ENCODE measurements around the gene NDST1. TPM values are rescaled to one million over a fixed set of nuclear protein-coding genes. Genes with fewer than 3 reads are reported as not detected.
"Not testable (repeated sequence)": the region's sequence is repeated elsewhere in the genome, so short reads cannot be mapped to it uniquely, and the experiment has no call there.

The NDST1 gene
- 335 and 423 TPM in 2 replicates for total RNA-seq

DNA sequence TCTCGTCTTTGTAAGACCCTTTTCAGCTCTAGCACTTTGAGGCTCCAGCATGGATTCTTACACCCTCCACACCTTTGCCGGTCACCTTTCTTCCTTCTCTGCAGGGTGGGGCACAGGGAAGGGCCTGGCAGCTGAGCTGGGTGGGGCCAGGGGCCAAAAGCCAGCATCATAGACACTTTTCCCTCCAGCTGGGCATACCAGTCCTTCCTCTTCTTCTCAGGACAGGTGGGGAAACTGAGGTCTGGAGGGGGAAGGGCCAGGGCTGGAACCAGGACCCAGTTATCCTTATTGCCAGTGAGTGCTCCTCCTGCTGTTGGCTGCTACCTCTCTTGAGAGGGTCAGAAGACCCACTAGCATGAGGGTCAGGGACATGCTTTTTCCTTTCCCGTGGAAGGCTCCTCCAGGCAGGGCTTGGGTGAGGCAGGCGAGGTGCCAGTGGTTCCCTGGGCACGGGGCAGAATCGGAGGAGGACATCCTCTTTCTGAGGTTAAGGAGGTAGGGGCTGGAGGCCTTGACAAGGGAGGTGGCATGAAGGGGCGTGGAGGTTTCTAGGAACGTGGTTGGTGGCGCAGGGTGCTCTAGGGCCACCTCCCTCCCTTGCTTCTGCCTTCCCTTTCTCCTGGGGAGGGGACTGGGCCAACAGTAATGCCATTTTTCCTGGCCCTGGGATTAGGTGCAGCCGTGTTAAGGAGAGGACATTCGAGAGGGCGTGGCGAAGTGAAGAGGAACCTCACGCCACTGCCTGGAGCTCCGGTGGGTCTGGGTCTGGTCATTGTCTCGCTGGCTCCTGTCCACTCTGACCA, at the start of gene NDST1:
Gene NDST1, plus strand, starts transcription at position 658 of the 803 bp plus-strand sequence. CDS start 13,124 bp downstream, outside the sequence.
- DNase-seq (ENCODE audit: extremely low read depth, low read depth, low spot score) = no peak

- DNase-seq (ENCODE audit: extremely low read depth, low read depth, low spot score) = no peak
Measured at GRCh38 chr5:150458802-150459557, 49.0 kb upstream of the NDST1 start.

GRCh38 chr5:150460781-150461180, 47.1 kb upstream of the NDST1 start:
- DNase-seq (ENCODE audit: extremely low read depth, low read depth, low spot score) = no peak

DNA sequence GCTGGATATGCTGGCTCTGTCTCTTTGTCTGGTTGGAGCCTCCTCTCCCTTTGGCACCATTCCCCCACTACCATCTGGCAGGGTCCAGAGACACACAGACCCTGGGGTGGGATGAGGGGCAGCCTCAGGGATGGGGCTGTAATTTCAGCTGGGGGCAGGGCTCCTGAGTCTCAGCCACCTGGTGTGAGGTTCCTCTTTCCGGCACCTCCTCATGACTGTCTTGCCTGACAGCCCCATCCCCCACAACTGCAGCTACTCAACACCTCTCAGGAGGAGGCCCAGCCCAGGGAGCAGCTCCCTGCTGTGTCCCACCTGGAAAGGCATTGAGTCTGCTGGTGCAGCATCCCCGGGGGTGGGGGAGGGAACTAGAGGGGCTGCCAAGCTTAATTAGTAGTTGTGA, 46.7 kb upstream of the NDST1 start:
- DNase-seq (ENCODE audit: extremely low read depth, low read depth, low spot score) = no peak

- DNase-seq (ENCODE audit: extremely low read depth, low read depth, low spot score) = no peak
Measured at GRCh38 chr5:150464554-150465012, 43.3 kb upstream of the NDST1 start.

DNA sequence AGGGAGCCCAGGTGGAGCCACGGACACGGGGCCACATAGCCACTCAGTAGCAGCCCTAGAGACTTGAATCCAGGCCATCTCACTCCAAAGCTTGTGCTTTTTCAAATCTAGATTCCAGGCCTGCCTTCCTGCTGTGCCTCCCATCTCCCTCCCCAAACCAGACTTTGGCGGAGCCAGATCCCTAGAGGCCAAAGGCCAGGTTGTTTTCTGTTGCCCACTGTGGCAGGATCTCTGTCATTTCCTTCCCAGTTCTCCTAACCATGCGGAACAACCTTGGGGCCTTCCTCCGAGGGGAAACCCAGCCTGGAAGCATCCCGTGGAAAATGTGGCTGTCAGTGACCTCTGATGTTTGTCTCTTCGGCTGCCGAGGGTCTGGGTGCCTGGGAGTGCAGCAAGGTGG, 42.0 kb upstream of the NDST1 start:
- DNase-seq (ENCODE audit: extremely low read depth, low read depth, low spot score) = no peak

GRCh38 chr5:150468206-150468605, 39.7 kb upstream of the NDST1 start:
- DNase-seq (ENCODE audit: extremely low read depth, low read depth, low spot score) = no peak

DNA sequence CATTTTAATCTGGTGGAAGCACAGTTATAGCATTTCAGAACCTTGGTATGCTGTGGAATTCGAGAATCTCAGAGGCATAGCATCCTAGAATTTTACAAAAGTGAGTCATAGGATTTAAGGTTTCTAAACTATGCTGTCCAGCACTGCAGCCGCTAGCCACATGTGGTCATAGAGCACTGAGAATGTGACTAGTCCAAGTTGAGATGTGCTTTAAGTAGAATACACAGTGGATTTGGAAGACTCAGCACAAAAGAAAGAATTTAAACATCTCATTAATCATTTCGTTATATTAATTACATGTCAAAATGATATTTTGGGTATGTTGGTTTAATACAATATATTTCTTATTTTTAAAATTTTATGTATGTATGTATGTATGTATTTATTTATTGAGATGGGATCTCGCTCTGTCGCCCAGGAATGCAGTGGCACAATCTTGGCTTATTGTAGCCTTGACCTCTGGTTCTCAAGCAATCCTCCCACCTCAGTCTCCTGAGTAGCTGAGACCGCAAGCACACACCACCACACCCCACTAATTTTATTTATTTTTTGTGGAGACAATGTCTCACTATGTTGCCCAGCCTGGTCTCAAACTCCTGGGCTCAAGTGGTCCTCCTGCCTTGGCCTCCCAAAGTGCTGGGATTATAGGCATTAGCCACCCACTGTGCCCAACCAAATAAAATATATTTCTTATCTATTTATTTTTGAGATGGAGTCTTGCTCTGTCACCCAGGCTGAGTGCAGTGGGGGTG, 38.0 kb upstream of the NDST1 start:
- DNase-seq (ENCODE audit: extremely low read depth, low read depth, low spot score) = peak; percentile 67

GRCh38 chr5:150473673-150474358, 34.1 kb upstream of the NDST1 start:
- no peak for DNase-seq (ENCODE audit: extremely low read depth, low read depth, low spot score)

GRCh38 chr5:150476568-150476967, 31.4 kb upstream of the NDST1 start:
- not testable (repeated sequence) for DNase-seq (ENCODE audit: extremely low read depth, low read depth, low spot score)

DNA sequence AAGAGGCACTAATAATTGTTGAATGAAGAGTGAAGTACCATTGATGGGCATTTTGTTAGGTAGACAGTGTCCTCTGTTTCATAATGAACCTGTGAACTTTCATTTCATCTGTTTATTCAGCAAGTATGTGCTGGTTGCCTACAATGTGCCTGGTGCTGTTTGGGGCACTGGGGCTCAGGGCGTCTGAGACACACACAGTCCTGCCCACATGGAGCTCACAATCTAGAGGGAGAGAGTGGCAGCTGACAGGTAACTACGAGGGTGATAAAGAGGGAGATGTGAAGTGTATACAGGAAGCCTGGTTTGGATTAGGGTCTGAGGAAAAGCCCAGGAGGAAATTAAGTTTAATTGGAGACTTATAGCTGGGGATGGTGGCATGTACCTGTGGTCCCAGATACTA, 28.5 kb upstream of the NDST1 start:
- no peak for DNase-seq (ENCODE audit: extremely low read depth, low read depth, low spot score)

DNA sequence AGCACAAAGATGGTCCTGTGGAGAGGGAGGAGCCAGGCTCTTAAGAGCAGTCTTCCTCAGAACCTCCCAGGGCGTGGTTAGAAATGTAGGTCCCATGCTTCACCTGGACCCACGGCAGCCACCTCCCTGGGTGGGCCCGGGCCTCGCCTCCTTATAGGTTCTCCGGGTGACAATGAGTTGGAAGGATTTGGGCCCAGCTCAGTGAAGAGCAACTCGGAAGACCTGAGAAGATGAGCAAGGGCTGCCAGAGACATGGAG, 26.3 kb upstream of the NDST1 start:
- no peak for DNase-seq (ENCODE audit: extremely low read depth, low read depth, low spot score)

DNA sequence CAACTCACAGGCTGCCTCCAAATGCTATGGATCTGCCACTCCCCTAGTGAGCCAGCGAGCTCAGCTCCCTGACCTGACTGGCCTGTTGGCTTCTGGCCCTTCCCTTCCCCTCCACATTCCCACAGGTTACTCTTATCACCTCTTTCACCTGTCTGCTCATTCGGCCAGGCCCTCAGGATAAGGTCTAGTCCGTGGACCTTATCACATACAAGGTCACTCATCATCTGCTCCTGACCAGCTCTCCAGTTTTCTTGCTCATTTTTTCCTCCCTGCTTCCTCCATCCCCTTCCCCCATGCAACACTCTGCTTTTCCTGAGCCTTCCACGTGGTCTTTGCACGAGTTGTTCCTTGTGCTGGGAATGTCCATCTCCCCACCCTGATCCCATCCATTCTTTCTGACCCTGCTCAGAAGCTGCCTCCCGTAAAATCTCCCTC, 25.9 kb upstream of the NDST1 start:
- DNase-seq (ENCODE audit: extremely low read depth, low read depth, low spot score) = no peak

- DNase-seq (ENCODE audit: extremely low read depth, low read depth, low spot score) = no peak
Measured at GRCh38 chr5:150484964-150485692, 22.8 kb upstream of the NDST1 start.

DNA sequence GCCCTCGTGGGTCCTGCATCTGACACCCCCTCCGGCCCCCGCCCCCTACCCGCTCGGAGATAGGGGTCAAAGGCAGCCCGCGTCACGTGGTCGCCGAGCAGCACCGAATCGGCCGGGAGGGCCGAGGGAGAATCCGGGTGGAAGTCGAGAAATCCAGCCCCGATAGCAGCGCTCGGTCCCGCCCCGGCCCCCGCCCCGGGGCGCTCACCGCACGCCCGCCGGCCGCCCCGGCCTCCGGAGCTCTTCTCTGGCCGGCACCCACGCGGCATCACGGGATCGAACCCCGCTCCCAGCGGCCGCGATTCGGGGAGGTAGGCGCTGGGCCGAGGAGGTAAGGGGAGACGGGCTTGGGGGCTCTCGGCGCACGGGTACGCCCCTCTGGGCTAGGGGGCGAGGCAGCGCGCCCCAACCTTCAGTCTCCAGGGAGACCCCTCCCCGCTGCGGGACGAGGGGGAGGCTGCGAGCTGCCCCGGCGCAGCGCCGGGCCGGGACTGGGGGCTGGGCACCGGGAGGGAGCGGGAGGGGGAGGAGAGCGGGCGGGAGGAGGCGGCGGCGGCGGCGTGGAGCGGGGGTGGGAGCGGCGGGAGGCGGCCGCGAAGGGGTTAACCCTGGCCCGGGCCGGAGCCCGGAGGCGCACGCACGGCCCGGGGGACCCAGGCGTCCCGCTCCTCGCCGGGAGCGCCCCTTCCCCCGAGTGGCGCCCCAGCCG, 22.1 kb upstream of the NDST1 start:
- DNase-seq (ENCODE audit: extremely low read depth, low read depth, low spot score) = no peak

- DNase-seq (ENCODE audit: extremely low read depth, low read depth, low spot score) = no peak
Measured at GRCh38 chr5:150486402-150487198, 21.3 kb upstream of the NDST1 start.

DNA sequence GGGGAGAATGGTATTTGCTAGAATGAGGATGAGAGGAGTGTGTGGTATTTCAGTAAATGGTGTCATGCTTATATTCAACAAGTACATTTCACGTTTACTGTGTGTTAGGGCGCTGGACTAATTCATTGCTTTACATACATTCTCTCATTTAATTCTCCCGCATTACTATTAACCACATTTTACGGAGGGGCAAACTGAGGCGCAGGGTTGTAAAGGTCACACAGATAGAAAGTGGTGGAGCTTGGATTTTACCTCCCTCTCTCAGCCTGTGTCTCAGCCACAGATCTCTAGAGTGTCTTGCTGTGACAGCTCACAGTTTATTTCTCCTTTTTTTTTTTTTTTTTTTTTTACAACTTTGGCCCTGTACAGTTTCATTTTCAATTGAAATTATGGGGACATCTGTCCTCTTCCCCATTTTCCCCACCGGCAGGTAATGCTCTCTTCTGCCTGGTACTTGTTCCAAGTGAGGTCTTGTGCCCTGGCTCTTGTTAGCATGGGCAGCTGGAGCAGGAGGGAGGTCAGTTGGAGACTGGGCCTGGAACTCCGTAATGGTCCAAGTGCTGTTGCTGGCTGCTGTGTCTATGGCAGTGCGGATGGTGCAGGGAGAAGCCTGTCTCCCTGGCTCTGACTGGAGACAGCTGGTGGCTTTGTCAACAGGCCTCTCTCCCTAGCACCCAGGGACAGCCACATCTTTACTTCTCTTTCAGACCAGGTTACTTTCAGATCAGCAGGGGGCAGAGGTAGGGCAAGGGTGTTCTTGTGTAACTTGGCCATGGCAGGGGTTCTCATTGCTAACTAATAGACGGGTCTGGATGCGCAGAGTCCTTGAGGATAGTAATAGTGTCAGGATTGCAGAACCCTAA, 20.5 kb upstream of the NDST1 start:
- no peak for DNase-seq (ENCODE audit: extremely low read depth, low read depth, low spot score)

Data from glomerular endothelial cell (primary cell).